Mammary epithelial cell (primary cell): ENCODE measurements around the gene PTTG1IP.

ENCODE experiments used
- CTCF ChIP-seq, 2 donors: IDR thresholded peaks in 1 of 2; conservative IDR thresholded peaks in 1 of 2; 2 replicates each; pipeline ENCODE4 v1.5.1; 2011 to 2012; ENCODE audit warnings: inconsistent platforms in 2 of 2, low read length in 2 of 2, mild to moderate bottlenecking in 2 of 2, control low read depth in 1 of 2, low read depth in 1 of 2; ENCODE audit not compliant: insufficient read depth in 1 of 2; ENCODE audit errors: extremely low read depth in 1 of 2
- EZH2 ChIP-seq: IDR thresholded peaks from 2 replicates; pipeline ENCODE4 v1.6.1; 2012; ENCODE audit warnings: low read length, inconsistent platforms, borderline replicate concordance

- TF ChIP-seq CTCF (conservative IDR thresholded peaks at IDR 0.05 in 1 of 2, IDR thresholded peaks at IDR 0.05 in 1 of 2; ENCODE audit: extremely low read depth in 1 of 2, insufficient read depth in 1 of 2, low read depth in 1 of 2, low read length in 2 of 2) (no peak), EZH2 (no peak)
Observed at GRCh38 chr21:44799646-44800045, 73.8 kb downstream of the PTTG1IP start.
